GM12891 (cell line): Measurements from ENCODE around the gene SLC38A11.

Source experiments
- PAX5 ChIP-seq: IDR thresholded peaks from 2 replicates; pipeline ENCODE4 v1.6.1; 2011; ENCODE audit warnings: low read length, moderate library complexity, mild to moderate bottlenecking; ENCODE audit not compliant: insufficient read depth, severe bottlenecking
- POLR2A ChIP-seq: IDR thresholded peaks from 2 replicates; pipeline ENCODE4 v1.6.1; 2011; ENCODE audit warnings: low read depth, low read length, control low read depth
- POLR2AphosphoS5 ChIP-seq: IDR thresholded peaks from 2 replicates; pipeline ENCODE4 v1.6.1; 2011; ENCODE audit warnings: low read depth, low read length, control low read depth
- POU2F2 ChIP-seq: IDR thresholded peaks from 2 replicates; pipeline ENCODE4 v1.6.1; 2011; ENCODE audit warnings: low read depth, mild to moderate bottlenecking, control low read depth, low read length, moderate library complexity
- SPI1 ChIP-seq: IDR thresholded peaks from 2 replicates; pipeline ENCODE4 v1.6.1; 2011; ENCODE audit warnings: low read depth, low read length, control low read depth
- TAF1 ChIP-seq: IDR thresholded peaks from 2 replicates; pipeline ENCODE4 v1.6.1; 2011; ENCODE audit warnings: low read depth, low read length, control low read depth

- TF ChIP-seq POLR2AphosphoS5 = no peak
- TF ChIP-seq TAF1 = no peak
- no peak for TF ChIP-seq POLR2A
- TF ChIP-seq SPI1 = no peak
- TF ChIP-seq PAX5 = no peak
- TF ChIP-seq POU2F2 = no peak
These were observed 19.9 kb downstream of the SLC38A11 start for GRCh38 chr2:164935118-164936101.
